Fibroblast of the aortic adventitia (primary cell): ENCODE results near the gene EEF1A2. TPM values are rescaled to one million over a fixed set of nuclear protein-coding genes. Genes with fewer than 3 reads are reported as not detected.

Experiments used
- DNase-seq: peaks from one replicate; pipeline ENCODE4 v3.0.0-alpha.2; 2010; ENCODE audit warnings: low read depth
- H3K4me3 ChIP-seq: 2 replicates; pipeline ENCODE4 v1.5.1; 2011; ENCODE audit warnings: low read depth, mild to moderate bottlenecking, control low read depth, low read length, moderate library complexity
- CTCF ChIP-seq: IDR thresholded peaks from 2 replicates; pipeline ENCODE4 v1.5.1; 2011; ENCODE audit warnings: mild to moderate bottlenecking, low read length, control low read depth, inconsistent platforms; ENCODE audit not compliant: insufficient read depth
- total RNA-seq: library from RNA; depleted of rRNA; stranded (reverse); fragments of >200 nt; gene quantifications from 2 replicates; pipeline ENCODE4 v1.2.3, GENCODE V29; 2012; ENCODE audit warnings: low replicate concordance

The EEF1A2 gene
- total RNA-seq, 1 donor: 0.18 TPM

- no peak overlapping the region for H3K4me3 ChIP-seq
- no peak for TF ChIP-seq CTCF
- no peak for DNase-seq
These were observed 46.2 kb upstream of the EEF1A2 start for GRCh38 chr20:63544958-63545516.

GRCh38 chr20:63544241-63544957 lies 45.5 kb upstream of the EEF1A2 start:
- no peak for DNase-seq
- H3K4me3 ChIP-seq: no peak overlapping the region
- TF ChIP-seq CTCF: no peak

GRCh38 chr20:63543733-63544132 lies 44.9 kb upstream of the EEF1A2 start:
- H3K4me3 ChIP-seq: no peak overlapping the region
- TF ChIP-seq CTCF: no peak
- DNase-seq: no peak

- no peak overlapping the region for H3K4me3 ChIP-seq
- no peak for TF ChIP-seq CTCF
- DNase-seq: no peak
These were observed 44.2 kb upstream of the EEF1A2 start for GRCh38 chr20:63543131-63543530.

- H3K4me3 ChIP-seq: no peak overlapping the region
- no peak for DNase-seq
- TF ChIP-seq CTCF: no peak
These were observed 43.8 kb upstream of the EEF1A2 start for GRCh38 chr20:63542696-63543095.

- no peak for DNase-seq
- TF ChIP-seq CTCF: no peak
- no peak overlapping the region for H3K4me3 ChIP-seq
These were observed 43.2 kb upstream of the EEF1A2 start for GRCh38 chr20:63542031-63542559.
